Astrocyte of the cerebellum (primary cell): ENCODE data around the gene CSF1.

Source experiments
- DNase-seq: peaks from one replicate; pipeline ENCODE4 v3.0.0-alpha.2; 2011; ENCODE audit warnings: low read depth
- H3K4me3 ChIP-seq: 2 replicates; pipeline ENCODE4 v1.5.1; 2011; ENCODE audit warnings: mild to moderate bottlenecking, low read depth, low read length, moderate library complexity
- CTCF ChIP-seq: IDR thresholded peaks from 2 replicates; pipeline ENCODE4 v1.5.1; 2012; ENCODE audit warnings: low read length, low read depth, moderate library complexity, mild to moderate bottlenecking; ENCODE audit errors: missing control alignments
- in situ Hi-C: cut with HindIII; loops from 2 replicates; pipeline ENCODE4 v1.10.0; 2017; ENCODE audit warnings: low sequenced_read_pairs

The CSF1 gene

GRCh38 chr1:109889094-109889493, 21.6 kb upstream of the CSF1 start:
- no peak overlapping the region for H3K4me3 ChIP-seq
- DNase-seq: no peak
- in situ Hi-C loops: no loop called here
- no peak for TF ChIP-seq CTCF

- in situ Hi-C loops: no loop called here
- no peak for TF ChIP-seq CTCF
- H3K4me3 ChIP-seq: no peak overlapping the region
- DNase-seq: no peak
Observed at GRCh38 chr1:109890115-109890953, 20.3 kb upstream of the CSF1 start.

GRCh38 chr1:109891930-109892329, 18.7 kb upstream of the CSF1 start:
- no peak for TF ChIP-seq CTCF
- no peak for DNase-seq
- in situ Hi-C loops: no loop called here
- no peak overlapping the region for H3K4me3 ChIP-seq

- in situ Hi-C loops: no loop called here
- DNase-seq: no peak
- no peak for TF ChIP-seq CTCF
- no peak overlapping the region for H3K4me3 ChIP-seq
Observed at GRCh38 chr1:109892561-109893368, 17.9 kb upstream of the CSF1 start.

- TF ChIP-seq CTCF: no peak
- in situ Hi-C loops: no loop called here
- DNase-seq: no peak
- no peak overlapping the region for H3K4me3 ChIP-seq
Observed at GRCh38 chr1:109893532-109894171, 17.0 kb upstream of the CSF1 start.
